Calu3 (cell line): ENCODE measurements around the gene FAM174B. TPM values are rescaled to one million over a fixed set of nuclear protein-coding genes. Genes with fewer than 3 reads are reported as not detected.

ENCODE experiments used
- BruUV-seq: library from RNA; stranded (reverse); fragments of 400-500 nt; replicated peaks from 2 replicates; lab custom pipeline; 2021; lab: Mats Ljungman, UMichigan
- CTCF ChIA-PET: fragments of 300-600 bp; sonication (Branson Sonifier 250); formaldehyde crosslinking; loops from one replicate; lab custom pipeline; 2022; ENCODE audit warnings: antibody characterized with exemption; lab: Charles Lee
- DNase-seq: peaks from one replicate; pipeline ENCODE4 v3.0.0; 2022
- H3K27ac Mint-ChIP-seq: one replicate; pipeline ENCODE4 v1.8.0; 2022; ENCODE audit warnings: mixed read lengths; ENCODE audit not compliant: unreplicated experiment
- H3K27me3 Mint-ChIP-seq: one replicate; pipeline ENCODE4 v1.8.0; 2022; ENCODE audit warnings: mixed read lengths; ENCODE audit not compliant: unreplicated experiment
- H3K36me3 Mint-ChIP-seq: one replicate; pipeline ENCODE4 v1.8.0; 2022; ENCODE audit warnings: mild to moderate bottlenecking, moderate library complexity, mixed read lengths; ENCODE audit not compliant: insufficient read depth, unreplicated experiment
- H3K4me1 Mint-ChIP-seq: one replicate; pipeline ENCODE4 v1.8.0; 2022; ENCODE audit warnings: mild to moderate bottlenecking, low read depth, mixed read lengths; ENCODE audit not compliant: unreplicated experiment
- H3K4me3 Mint-ChIP-seq: one replicate; pipeline ENCODE4 v1.8.0; 2022; ENCODE audit warnings: mild to moderate bottlenecking, low read depth, moderate library complexity, mixed read lengths; ENCODE audit not compliant: unreplicated experiment
- H3K9me3 Mint-ChIP-seq: one replicate; pipeline ENCODE4 v1.8.0; 2022; ENCODE audit warnings: low read depth, mixed read lengths; ENCODE audit not compliant: unreplicated experiment
- intact Hi-C: fragments of 100-400 bp; cut with micrococcal nuclease; formaldehyde crosslinking; loops from one replicate; pipeline ENCODE4 v1.10.0; 2022; ENCODE audit not compliant: unreplicated experiment
- total RNA-seq: library from RNA; stranded (reverse); gene quantifications from 2 replicates; pipeline ENCODE4 v1.2.3, GENCODE V29; 2022
- TF ChIP-seq, protein P1 (sequence below): fragments of 200-600 bp; IDR thresholded peaks from one replicate; pipeline ENCODE4 v1.8.0; 2022; ENCODE audit warnings: antibody characterized with exemption; ENCODE audit not compliant: unreplicated experiment

FAM174B gene
- total RNA-seq, 1 experiment from 2014 or later, result 12.4 TPM

DNA sequence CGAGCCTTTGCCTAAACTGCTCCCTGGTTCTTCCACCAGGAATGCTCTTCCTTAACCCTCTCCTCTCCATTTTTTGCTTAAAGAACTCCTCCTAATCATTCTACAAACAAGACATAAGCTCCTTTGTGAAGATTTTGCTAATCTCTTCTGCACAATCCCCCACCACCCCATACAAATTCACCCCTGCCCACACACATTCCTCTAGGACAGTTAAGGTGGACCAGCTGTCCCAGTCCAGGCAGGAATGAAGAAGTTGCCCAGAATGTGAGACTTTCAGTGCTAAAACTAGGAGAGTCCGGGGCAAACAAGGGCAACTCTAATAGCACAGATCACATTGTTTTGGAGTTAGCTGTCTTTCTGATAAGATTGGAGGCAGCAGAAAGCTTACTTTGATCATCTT lies 13.9 kb upstream of the FAM174B start:
- DNase-seq, result no peak
- Mint-ChIP-seq H3K27ac (no peak overlapping the region), H3K9me3 (no peaks in the 10 kb centered on the region), H3K36me3 (no peaks in the 10 kb centered on the region), H3K27me3 (peaks cover 74% of the 10 kb centered on the region), H3K4me1 (peaks cover 9% of the 10 kb centered on the region), H3K4me3 (no peak overlapping the region)
- TF ChIP-seq, protein P1, sequence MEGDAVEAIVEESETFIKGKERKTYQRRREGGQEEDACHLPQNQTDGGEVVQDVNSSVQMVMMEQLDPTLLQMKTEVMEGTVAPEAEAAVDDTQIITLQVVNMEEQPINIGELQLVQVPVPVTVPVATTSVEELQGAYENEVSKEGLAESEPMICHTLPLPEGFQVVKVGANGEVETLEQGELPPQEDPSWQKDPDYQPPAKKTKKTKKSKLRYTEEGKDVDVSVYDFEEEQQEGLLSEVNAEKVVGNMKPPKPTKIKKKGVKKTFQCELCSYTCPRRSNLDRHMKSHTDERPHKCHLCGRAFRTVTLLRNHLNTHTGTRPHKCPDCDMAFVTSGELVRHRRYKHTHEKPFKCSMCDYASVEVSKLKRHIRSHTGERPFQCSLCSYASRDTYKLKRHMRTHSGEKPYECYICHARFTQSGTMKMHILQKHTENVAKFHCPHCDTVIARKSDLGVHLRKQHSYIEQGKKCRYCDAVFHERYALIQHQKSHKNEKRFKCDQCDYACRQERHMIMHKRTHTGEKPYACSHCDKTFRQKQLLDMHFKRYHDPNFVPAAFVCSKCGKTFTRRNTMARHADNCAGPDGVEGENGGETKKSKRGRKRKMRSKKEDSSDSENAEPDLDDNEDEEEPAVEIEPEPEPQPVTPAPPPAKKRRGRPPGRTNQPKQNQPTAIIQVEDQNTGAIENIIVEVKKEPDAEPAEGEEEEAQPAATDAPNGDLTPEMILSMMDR, result no peak
- CTCF ChIA-PET, result interaction anchor here (2.2 kb wide), 1 partner anchor 14 kb away, joined by 5 read pairs; the partner anchor contains the start of gene FAM174B
- BruUV-seq, result no TSS peak
- intact Hi-C loops, result no loop called here

DNA sequence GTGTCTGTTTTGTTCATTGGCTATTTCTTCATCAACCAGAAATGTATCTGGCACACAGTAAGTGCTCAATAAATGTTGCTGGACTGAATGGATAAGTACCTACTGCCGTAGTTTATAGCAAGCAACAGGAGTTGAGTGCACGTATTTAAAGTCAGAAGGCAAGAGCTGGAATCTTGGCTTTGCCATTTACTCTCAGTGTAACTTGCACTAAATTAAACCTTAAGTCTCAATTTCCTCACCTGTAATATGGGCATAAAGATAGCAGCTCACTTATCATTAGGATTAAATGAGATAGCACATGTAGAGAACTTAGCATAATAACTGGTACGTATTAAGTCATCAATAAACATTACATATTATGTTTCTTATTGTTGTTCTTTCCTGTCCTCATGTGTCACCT lies 13.0 kb upstream of the FAM174B start:
- H3K27ac Mint-ChIP-seq, result no peak overlapping the region
- no peak for DNase-seq
- H3K9me3 Mint-ChIP-seq, result no peaks in the 10 kb centered on the region
- H3K27me3 Mint-ChIP-seq, result peaks cover 69% of the 10 kb centered on the region
- no TSS peak for BruUV-seq
- CTCF ChIA-PET, result interaction anchor here (2.2 kb wide), 1 partner anchor 13 kb away, joined by 5 read pairs; the partner anchor contains the start of gene FAM174B
- TF ChIP-seq, protein P1, result no peak
- peaks cover 9% of the 10 kb centered on the region for H3K4me1 Mint-ChIP-seq
- no peak overlapping the region for H3K4me3 Mint-ChIP-seq
- intact Hi-C loops, result no loop called here
- H3K36me3 Mint-ChIP-seq, result no peaks in the 10 kb centered on the region

DNA sequence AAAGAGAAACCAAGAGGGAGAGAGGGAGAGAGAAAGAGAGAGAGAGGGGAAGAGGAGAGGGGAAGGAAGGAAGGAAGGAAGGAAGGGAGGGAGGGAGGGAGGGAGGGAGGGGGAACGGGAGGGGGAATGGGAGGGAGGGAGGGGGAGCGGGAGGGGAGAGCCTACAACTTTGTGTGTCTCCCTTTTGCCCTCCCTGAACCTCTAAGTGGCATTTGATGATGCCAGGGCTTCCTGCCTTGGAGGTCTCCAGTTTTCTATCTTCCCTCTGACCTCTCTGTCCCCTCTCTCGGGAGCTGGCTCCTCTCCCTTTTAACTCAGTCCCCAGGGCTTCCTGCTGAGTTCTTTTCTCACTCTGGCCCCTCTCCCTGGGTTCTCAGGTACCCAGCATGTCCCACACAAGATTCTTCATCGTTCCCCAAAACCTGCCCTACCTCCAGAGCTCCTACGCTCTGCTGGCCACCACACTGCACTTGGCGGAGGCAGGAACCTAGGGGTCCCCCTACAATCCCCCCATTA lies 12.5 kb upstream of the FAM174B start:
- Mint-ChIP-seq H3K27ac (no peak overlapping the region), H3K36me3 (no peaks in the 10 kb centered on the region), H3K4me3 (no peak overlapping the region), H3K4me1 (peaks cover 10% of the 10 kb centered on the region), H3K27me3 (peaks cover 69% of the 10 kb centered on the region), H3K9me3 (no peaks in the 10 kb centered on the region)
- TF ChIP-seq, protein P1, result no peak
- DNase-seq, result no peak
- CTCF ChIA-PET, result interaction anchor here (0.6 to 2.2 kb wide), 2 partner anchors 12 to 430 kb away, joined by 3 to 5 read pairs; partner anchors contain the start of gene FAM174B
- no TSS peak for BruUV-seq
- intact Hi-C loops, result no loop called here

DNA sequence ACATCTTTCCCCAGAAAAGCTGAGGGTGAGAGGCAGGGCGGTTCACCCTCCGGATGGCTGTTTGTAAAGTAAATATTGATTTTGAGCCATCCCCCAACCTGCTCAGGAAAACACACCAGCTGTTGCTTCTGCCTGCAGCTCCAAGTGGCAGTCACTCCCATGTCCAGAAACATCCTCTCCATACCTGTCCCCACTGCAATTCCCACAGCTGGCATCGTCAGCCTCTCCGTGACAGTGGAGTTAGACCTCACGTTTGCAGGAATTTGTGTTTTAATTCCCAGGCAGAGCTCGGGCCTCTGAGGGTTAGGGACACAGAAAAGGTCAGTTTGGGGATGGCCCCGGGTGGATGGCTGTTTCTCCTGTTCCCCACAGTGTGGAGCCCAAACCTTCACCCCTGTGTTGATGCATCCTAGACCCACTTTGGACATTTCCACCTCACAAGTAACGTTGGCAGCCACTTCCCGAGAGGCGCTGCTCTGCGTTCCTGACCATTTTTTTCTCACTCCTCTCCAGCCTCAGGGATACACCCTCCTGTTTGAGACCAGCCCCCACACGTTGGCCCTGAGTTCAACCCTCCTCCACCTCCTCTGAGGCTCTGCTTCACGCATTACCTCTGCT lies 11.8 kb upstream of the FAM174B start:
- TF ChIP-seq, protein P1, result no peak
- Mint-ChIP-seq H3K36me3 (no peaks in the 10 kb centered on the region), H3K27me3 (peaks cover 69% of the 10 kb centered on the region), H3K27ac (no peak overlapping the region), H3K4me1 (peaks cover 17% of the 10 kb centered on the region), H3K4me3 (no peak overlapping the region), H3K9me3 (no peaks in the 10 kb centered on the region)
- no TSS peak for BruUV-seq
- DNase-seq, result no peak
- CTCF ChIA-PET, result interaction anchor here (0.6 kb wide), 1 partner anchor 431 kb away, joined by 3 read pairs; no protein-coding TSS in a partner anchor
- intact Hi-C loops, result no loop called here
